Measurements from ENCODE around the gene CHRNA7. TPM values are rescaled to one million over a fixed set of nuclear protein-coding genes. Genes with fewer than 3 reads are reported as not detected.

CHRNA7 gene
- polyA plus RNA-seq, 2 of the 4 experiments (the other 2 are of a cell fraction) = 1.3 to 1.4 TPM

DNA sequence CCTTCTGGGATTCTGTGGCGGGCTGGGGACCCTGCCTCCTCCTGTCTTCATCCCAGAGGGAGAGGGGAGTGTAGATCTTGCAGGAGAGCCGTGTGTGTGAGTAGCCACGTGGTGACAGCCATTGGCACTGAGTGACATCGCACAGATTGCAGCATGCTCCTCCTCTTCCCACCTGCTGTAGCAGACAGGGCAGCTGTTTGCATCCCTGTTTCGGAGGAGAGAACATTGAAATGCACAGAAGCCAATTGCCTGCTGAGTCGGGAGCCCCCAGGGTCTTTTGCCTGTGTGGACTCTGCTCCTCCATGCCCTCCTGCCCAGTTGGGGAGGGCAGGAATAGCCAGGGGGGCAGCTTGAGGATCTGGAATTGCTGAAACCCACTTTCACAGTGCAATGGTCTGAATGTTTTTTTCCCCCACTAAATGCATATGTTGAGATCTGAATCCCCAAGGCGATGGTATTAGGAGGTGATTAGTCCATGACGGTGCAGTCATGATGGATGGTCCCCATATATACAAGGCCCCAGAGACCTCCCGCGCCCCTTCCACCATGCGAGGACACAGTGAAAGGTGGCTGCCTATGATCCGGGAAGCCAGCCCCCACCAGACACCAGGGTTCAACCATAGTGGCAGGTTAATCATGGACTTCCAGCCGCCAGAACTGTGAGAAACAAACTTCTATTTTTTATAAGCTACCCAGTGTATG, 66.8 kb downstream of the CHRNA7 start (continued):
- TF ChIP-seq, protein P1, sequence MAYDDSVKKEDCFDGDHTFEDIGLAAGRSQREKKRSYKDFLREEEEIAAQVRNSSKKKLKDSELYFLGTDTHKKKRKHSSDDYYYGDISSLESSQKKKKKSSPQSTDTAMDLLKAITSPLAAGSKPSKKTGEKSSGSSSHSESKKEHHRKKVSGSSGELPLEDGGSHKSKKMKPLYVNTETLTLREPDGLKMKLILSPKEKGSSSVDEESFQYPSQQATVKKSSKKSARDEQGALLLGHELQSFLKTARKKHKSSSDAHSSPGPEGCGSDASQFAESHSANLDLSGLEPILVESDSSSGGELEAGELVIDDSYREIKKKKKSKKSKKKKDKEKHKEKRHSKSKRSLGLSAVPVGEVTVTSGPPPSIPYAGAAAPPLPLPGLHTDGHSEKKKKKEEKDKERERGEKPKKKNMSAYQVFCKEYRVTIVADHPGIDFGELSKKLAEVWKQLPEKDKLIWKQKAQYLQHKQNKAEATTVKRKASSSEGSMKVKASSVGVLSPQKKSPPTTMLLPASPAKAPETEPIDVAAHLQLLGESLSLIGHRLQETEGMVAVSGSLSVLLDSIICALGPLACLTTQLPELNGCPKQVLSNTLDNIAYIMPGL (CRISPR knock-in tag; IDR thresholded peaks at IDR 0.05; ENCODE audit: borderline replicate concordance) = no peak
- no peak for TF ChIP-seq CBX2 (IDR thresholded peaks at IDR 0.05; ENCODE audit: borderline replicate concordance, low read depth)

DNA sequence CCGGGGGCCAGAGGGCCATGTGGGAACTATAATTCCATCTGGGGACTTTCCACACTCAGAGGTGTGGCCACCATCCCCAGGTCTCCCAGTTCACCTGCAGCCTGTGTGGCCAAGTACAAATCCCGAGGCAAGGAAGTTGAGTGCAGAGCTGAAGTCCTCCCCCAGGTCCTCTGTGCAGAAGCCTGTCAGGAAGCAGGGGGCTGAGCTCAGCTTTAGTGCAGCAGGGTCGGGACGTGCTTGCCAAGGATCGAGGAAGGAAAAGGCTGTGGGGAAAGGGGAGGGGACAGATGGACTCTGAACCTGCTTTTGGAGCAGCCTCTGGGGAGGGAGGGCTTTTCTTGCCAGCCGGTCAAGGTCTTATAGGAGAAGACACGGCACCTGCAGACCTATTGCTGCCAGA, 67.7 kb downstream of the CHRNA7 start:
- no peak for TF ChIP-seq ZNF302 (CRISPR knock-in tag; IDR thresholded peaks at IDR 0.05)
- TF ChIP-seq JUNB (IDR thresholded peaks at IDR 0.05) = no peak
- TF ChIP-seq, protein P2, sequence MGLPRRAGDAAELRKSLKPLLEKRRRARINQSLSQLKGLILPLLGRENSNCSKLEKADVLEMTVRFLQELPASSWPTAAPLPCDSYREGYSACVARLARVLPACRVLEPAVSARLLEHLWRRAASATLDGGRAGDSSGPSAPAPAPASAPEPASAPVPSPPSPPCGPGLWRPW (IDR thresholded peaks at IDR 0.05) = no peak
- H3K4me3 ChIP-seq = no peak overlapping the region
- 25% methylated on average over 7 of the region's 7 CpGs for WGBS (ENCODE audit: missing lambda C conversion rate)
- no peak overlapping the region for H3K27ac ChIP-seq
- no peak overlapping the region for H3K4me2 ChIP-seq
- ATAC-seq = no peak
- POLR2A ChIA-PET = no interaction called here
- no peak for FAIRE-seq
- no peaks in the 10 kb centered on the region for H3K4me1 ChIP-seq
- CTCF ChIA-PET = no interaction called here
- H3K9me3 ChIP-seq = no peaks in the 10 kb centered on the region
- DNase-seq (ENCODE audit: low read depth in 1 of 2, low spot score in 1 of 2) = no peak

DNA sequence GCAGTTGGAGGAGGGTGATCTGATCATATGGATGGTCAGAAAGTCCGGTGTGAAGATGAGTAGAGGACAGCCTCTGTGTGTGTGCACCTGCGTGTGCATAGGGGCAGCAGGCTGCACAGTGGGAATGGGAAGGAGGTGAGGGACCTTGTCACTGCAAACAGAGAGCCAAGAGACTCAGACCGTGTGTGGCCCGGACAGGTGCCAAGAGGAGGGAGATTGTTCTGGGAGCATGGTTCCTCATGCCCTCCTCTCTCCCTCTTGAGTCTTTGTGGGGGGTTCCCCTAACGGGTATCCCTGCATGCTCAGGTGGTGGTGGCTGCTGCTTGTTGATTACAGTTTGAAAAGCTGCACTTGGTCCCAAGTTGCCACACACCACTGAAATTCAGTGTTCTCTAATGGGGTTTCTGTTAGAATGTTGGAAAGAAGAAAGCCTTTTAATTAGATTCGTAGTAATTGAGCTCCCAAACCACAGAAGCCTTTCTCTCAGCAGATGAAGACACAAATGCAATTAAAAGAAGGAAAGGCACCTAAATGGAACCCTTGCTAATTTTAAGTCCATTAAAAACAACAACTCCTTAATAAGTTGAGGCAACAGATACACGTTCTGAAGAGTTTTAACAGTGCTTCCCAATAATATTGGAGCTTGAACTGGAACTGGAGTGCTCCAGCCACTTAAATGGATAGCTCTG, 68.9 kb downstream of the CHRNA7 start:
- WGBS (ENCODE audit: missing lambda C conversion rate) = 13% methylated on average over 7 of the region's 7 CpGs
- no peak overlapping the region for H3K4me2 ChIP-seq
- TF ChIP-seq SMC3 (IDR thresholded peaks at IDR 0.05) = no peak
- TF ChIP-seq, protein P3, sequence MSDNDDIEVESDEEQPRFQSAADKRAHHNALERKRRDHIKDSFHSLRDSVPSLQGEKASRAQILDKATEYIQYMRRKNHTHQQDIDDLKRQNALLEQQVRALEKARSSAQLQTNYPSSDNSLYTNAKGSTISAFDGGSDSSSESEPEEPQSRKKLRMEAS (IDR thresholded peaks at IDR 0.05) = no peak
- no peak for TF ChIP-seq FOSB (CRISPR knock-in tag; IDR thresholded peaks at IDR 0.05)
- POLR2A ChIA-PET = no interaction called here
- DNase-seq (ENCODE audit: low read depth in 1 of 2, low spot score in 1 of 2) (no peak), ATAC-seq (no peak), FAIRE-seq (no peak)
- no peak overlapping the region for H3K4me3 ChIP-seq
- no peaks in the 10 kb centered on the region for H3K4me1 ChIP-seq
- H3K9me3 ChIP-seq = no peaks in the 10 kb centered on the region
- CTCF ChIA-PET = no interaction called here
- no peak overlapping the region for H3K27ac ChIP-seq

DNA sequence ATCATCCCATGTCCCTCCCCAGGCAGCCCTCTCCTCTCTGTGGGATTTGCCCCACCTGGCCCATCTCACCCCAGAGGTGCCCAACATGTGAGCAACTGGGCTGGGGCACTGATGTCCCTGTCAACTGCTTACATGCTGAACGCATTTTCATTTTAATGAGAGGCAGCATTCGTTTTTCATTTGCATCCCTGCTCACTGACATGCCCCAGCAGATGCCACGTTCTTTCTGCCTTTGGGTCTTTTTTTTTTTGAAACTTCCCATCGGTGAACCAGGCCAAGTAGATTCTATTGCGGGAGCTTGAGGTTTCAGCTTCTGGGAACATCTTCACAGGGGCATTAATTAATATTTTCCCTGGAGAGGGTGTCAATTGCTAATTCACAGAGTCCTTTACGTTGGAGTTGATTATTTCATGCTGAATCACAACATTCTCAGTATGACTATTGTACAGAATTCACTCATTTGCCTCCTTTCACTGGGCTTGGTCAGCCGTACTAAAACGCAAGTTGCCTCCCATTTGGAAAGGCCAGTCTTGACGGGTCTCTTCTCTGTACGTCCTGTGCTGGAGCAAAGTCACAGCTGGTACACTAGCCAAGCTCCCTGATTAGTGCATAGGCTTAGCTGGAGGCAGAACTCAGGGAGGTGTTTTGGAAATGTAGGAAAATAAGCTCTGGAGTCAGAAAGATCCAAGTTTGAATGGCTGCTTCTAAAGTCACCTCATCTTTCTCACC, 69.8 kb downstream of the CHRNA7 start:
- POLR2A ChIA-PET = no interaction called here
- Histone ChIP-seq H3K9me3 (no peaks in the 10 kb centered on the region), H3K4me1 (no peaks in the 10 kb centered on the region), H3K4me2 (no peak overlapping the region), H3K27ac (no peak overlapping the region), H3K4me3 (no peak overlapping the region)
- no peak for DNase-seq (ENCODE audit: low read depth in 1 of 2, low spot score in 1 of 2)
- TF ChIP-seq, protein P2 (IDR thresholded peaks at IDR 0.05) = no peak
- TF ChIP-seq CBX8 (IDR thresholded peaks at IDR 0.05) (no peak), ZFP36 (IDR thresholded peaks at IDR 0.05; ENCODE audit: borderline replicate concordance, partially characterized antibody) (no peak)
- no peak for ATAC-seq
- no peak for FAIRE-seq
- 36% methylated on average over 10 of the region's 10 CpGs for WGBS (ENCODE audit: missing lambda C conversion rate)
- CTCF ChIA-PET = interaction anchor here (0.8 to 1.3 kb wide), 2 partner anchors 9 to 122 kb away, joined by 3 to 4 read pairs; no protein-coding TSS in a partner anchor
